Measurements from ENCODE around the gene USP33. TPM values are rescaled to one million over a fixed set of nuclear protein-coding genes. Genes with fewer than 3 reads are reported as not detected.

USP33 gene
- total RNA-seq, 1 donor from 2014 or later, result 38.8 TPM

GRCh38 chr1:77659879-77660593 is 99.6 kb downstream of the USP33 start:
- DNase-seq (ENCODE audit: low spot score), result no peak
- H3K9me3 Mint-ChIP-seq (ENCODE audit: low read depth), result no peaks in the 10 kb centered on the region
- no peaks in the 10 kb centered on the region for H3K27me3 Mint-ChIP-seq (ENCODE audit: low read depth)
- no peak for TF ChIP-seq CTCF (IDR thresholded peaks at IDR 0.05)
- no peaks in the 10 kb centered on the region for H3K36me3 Mint-ChIP-seq (ENCODE audit: low read depth)
- H3K27ac Mint-ChIP-seq (ENCODE audit: unreplicated experiment), result no peak overlapping the region
- H3K4me1 Mint-ChIP-seq (ENCODE audit: low read depth), result peaks cover 16% of the 10 kb centered on the region
- H3K4me3 Mint-ChIP-seq (ENCODE audit: unreplicated experiment), result no peak overlapping the region

GRCh38 chr1:77658271-77658670 is 101.4 kb downstream of the USP33 start:
- TF ChIP-seq CTCF (IDR thresholded peaks at IDR 0.05), result no peak
- no peaks in the 10 kb centered on the region for H3K9me3 Mint-ChIP-seq (ENCODE audit: low read depth)

GRCh38 chr1:77655431-77655974 is 104.1 kb downstream of the USP33 start:
- H3K27ac Mint-ChIP-seq (ENCODE audit: unreplicated experiment), result no peak overlapping the region
- no peaks in the 10 kb centered on the region for H3K27me3 Mint-ChIP-seq (ENCODE audit: low read depth)
- DNase-seq (ENCODE audit: low spot score), result no peak
- peaks cover 2% of the 10 kb centered on the region for H3K36me3 Mint-ChIP-seq (ENCODE audit: low read depth)
- TF ChIP-seq CTCF (IDR thresholded peaks at IDR 0.05), result no peak
- H3K4me1 Mint-ChIP-seq (ENCODE audit: low read depth), result peaks cover 18% of the 10 kb centered on the region
- H3K4me3 Mint-ChIP-seq (ENCODE audit: unreplicated experiment), result no peak overlapping the region
- H3K9me3 Mint-ChIP-seq (ENCODE audit: low read depth), result peaks cover 9% of the 10 kb centered on the region

More at GRCh38 chr1:77658271-77658670, 101.4 kb downstream of the USP33 start:
- no peaks in the 10 kb centered on the region for H3K36me3 Mint-ChIP-seq (ENCODE audit: low read depth)
- DNase-seq (ENCODE audit: low spot score), result no peak
- H3K27me3 Mint-ChIP-seq (ENCODE audit: low read depth), result no peaks in the 10 kb centered on the region
- peaks cover 6% of the 10 kb centered on the region for H3K4me1 Mint-ChIP-seq (ENCODE audit: low read depth)
- no peak overlapping the region for H3K4me3 Mint-ChIP-seq (ENCODE audit: unreplicated experiment)
- H3K27ac Mint-ChIP-seq (ENCODE audit: unreplicated experiment), result no peak overlapping the region

- no peak for TF ChIP-seq CTCF (IDR thresholded peaks at IDR 0.05)
- peaks cover 7% of the 10 kb centered on the region for H3K36me3 Mint-ChIP-seq (ENCODE audit: low read depth)
- no peak overlapping the region for H3K4me3 Mint-ChIP-seq (ENCODE audit: unreplicated experiment)
- H3K27me3 Mint-ChIP-seq (ENCODE audit: low read depth), result no peaks in the 10 kb centered on the region
- H3K4me1 Mint-ChIP-seq (ENCODE audit: low read depth), result peaks cover 20% of the 10 kb centered on the region
- DNase-seq (ENCODE audit: low spot score), result no peak
- peaks cover 17% of the 10 kb centered on the region for H3K9me3 Mint-ChIP-seq (ENCODE audit: low read depth)
- H3K27ac Mint-ChIP-seq (ENCODE audit: unreplicated experiment), result peak overlapping the region; percentile 37
These were observed 106.6 kb downstream of the USP33 start for GRCh38 chr1:77652970-77653516.

- H3K27ac Mint-ChIP-seq (ENCODE audit: unreplicated experiment), result no peak overlapping the region
- peaks cover 17% of the 10 kb centered on the region for H3K9me3 Mint-ChIP-seq (ENCODE audit: low read depth)
- no peak overlapping the region for H3K4me3 Mint-ChIP-seq (ENCODE audit: unreplicated experiment)
- no peaks in the 10 kb centered on the region for H3K27me3 Mint-ChIP-seq (ENCODE audit: low read depth)
- no peak for TF ChIP-seq CTCF (IDR thresholded peaks at IDR 0.05)
- DNase-seq (ENCODE audit: low spot score), result no peak
- H3K36me3 Mint-ChIP-seq (ENCODE audit: low read depth), result peaks cover 7% of the 10 kb centered on the region
- H3K4me1 Mint-ChIP-seq (ENCODE audit: low read depth), result peaks cover 20% of the 10 kb centered on the region
These were observed 107.4 kb downstream of the USP33 start for GRCh38 chr1:77652268-77652667.

All from chondrocyte (in vitro differentiated cells).